Muscle layer of duodenum (tissue), 2 donors: ENCODE measurements around the gene DBF4B.
A peak's percentile ranks its signal among the peaks of the same experiment; 100 is the strongest.

Experiments
- H3K27ac ChIP-seq: one replicate; pipeline ENCODE4 v1.7.0; 2013; ENCODE audit warnings: mild to moderate bottlenecking, low read length
- H3K27me3 ChIP-seq: one replicate; pipeline ENCODE4 v1.7.0; 2013; ENCODE audit warnings: low read depth, mild to moderate bottlenecking, control low read depth, low read length
- H3K36me3 ChIP-seq, 2 donors: one replicate each; pipeline ENCODE4 v1.7.0; 2013; ENCODE audit warnings: low read length in 2 of 2, control low read depth in 1 of 2, mild to moderate bottlenecking in 1 of 2; ENCODE audit not compliant: insufficient read depth in 2 of 2, control insufficient read depth in 1 of 2
- H3K4me1 ChIP-seq, 2 donors: one replicate each; pipeline ENCODE4 v1.7.0; 2013; ENCODE audit warnings: low read length in 2 of 2, mild to moderate bottlenecking in 2 of 2, control low read depth in 1 of 2, moderate library complexity in 1 of 2; ENCODE audit not compliant: insufficient read depth in 2 of 2, control insufficient read depth in 1 of 2
- H3K4me3 ChIP-seq, 2 donors: one replicate each; pipeline ENCODE4 v1.7.0; 2013; ENCODE audit warnings: low read length in 2 of 2, low read depth in 1 of 2, mild to moderate bottlenecking in 1 of 2
- H3K9me3 ChIP-seq, 2 donors: one replicate each; pipeline ENCODE4 v1.7.0; 2013; ENCODE audit warnings: low read length in 2 of 2, control low read depth in 1 of 2, mild to moderate bottlenecking in 1 of 2; ENCODE audit not compliant: control insufficient read depth in 1 of 2
- donor health status: healthy.

DBF4B gene

DNA sequence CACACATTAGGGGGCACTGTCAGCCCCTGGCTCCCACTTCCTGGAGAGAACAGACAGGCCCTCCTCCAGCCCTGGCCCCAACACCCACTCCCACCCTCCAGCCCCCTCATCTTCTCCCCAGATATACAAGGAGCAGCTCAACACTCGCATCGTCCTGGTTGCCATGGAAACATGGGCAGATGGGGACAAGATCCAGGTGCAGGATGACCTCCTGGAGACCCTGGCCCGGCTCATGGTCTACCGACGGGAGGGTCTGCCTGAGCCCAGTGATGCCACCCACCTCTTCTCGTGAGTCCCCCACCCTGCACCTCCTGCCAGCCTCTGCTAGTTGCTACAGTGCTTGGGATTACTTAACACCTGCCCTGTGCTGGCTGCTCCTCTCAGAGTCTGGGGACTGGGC is 64.7 kb downstream of the DBF4B start:
- H3K4me1 ChIP-seq, result peaks cover 0 to 15% of the 10 kb centered on the region in 2 donors
- no peaks in the 10 kb centered on the region for H3K27me3 ChIP-seq
- H3K4me3 ChIP-seq, result no peak overlapping the region
- H3K27ac ChIP-seq, result no peak overlapping the region
- H3K36me3 ChIP-seq, result no peaks in the 10 kb centered on the region
- no peaks in the 10 kb centered on the region for H3K9me3 ChIP-seq

DNA sequence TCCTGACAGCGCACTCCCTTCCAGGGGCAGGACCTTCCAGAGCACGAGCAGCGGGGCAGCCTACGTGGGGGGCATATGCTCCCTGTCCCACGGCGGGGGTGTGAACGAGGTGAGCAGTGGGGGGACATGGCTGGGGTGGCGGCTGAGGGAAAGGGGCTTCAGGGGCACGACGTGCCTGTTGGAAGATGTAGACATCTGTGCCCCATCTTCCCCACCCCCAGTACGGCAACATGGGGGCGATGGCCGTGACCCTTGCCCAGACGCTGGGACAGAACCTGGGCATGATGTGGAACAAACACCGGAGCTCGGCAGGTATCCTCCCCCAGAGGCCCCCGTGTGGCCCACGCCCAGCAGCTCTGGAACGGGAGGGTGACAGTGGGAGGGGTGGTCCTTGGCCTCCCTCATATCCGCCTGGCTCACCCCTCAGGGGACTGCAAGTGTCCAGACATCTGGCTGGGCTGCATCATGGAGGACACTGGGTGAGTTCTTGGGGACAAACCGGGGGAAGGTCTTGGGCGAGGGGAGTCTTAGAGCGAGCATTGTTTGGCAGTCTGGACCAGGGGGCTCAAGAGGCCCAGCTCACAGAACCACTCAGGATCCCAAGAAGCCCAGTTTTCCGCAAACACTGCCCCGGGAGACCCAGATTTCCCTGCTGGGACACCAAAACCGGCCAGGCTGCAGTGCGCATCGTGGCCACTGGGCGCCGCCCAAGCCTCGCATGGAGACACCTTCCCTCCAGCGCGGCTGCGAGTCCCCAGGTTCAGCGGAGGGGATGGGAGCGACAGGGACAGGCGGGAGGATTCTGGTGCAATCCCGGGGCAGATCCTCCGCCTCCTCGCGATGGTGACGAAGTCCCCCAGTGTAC is 66.0 kb downstream of the DBF4B start:
- H3K9me3 ChIP-seq, result no peaks in the 10 kb centered on the region
- H3K27ac ChIP-seq, result no peak overlapping the region
- H3K27me3 ChIP-seq, result no peaks in the 10 kb centered on the region
- peaks cover 0 to 23% of the 10 kb centered on the region in 2 donors for H3K4me1 ChIP-seq
- peak overlapping the region; percentile 65 to 89 for H3K4me3 ChIP-seq
- H3K36me3 ChIP-seq, result no peaks in the 10 kb centered on the region

DNA sequence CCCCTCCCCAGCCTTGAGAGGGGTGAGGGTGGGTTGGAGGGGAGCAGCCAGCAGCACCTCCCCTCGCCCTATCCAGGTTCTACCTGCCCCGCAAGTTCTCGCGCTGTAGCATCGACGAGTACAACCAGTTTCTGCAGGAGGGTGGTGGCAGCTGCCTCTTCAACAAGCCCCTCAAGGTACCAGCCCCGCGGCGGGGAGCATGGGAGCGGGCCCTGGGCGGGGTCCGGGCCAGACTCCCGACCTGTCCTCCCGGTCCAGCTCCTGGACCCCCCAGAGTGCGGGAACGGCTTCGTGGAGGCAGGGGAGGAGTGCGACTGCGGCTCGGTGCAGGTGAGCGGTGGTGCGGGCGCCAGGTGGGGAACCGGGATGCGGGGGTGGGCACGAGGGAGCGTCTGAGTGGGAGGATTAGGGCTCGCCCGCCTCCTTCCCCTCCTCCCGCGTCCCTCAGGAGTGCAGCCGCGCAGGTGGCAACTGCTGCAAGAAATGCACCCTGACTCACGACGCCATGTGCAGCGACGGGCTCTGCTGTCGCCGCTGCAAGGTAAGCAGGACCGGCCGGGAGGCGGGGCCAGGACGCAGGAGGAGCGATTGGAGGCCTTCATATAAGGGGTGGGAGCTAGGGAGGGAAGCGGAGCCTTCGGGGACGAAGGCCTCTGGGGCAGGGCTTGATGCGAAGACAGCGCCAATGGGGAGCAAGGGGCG is 66.8 kb downstream of the DBF4B start:
- Histone ChIP-seq H3K36me3 (no peaks in the 10 kb centered on the region), H3K27me3 (no peaks in the 10 kb centered on the region), H3K4me3 (peak overlapping the region; percentile 65 to 89), H3K9me3 (no peaks in the 10 kb centered on the region), H3K4me1 (peaks cover 0 to 28% of the 10 kb centered on the region in 2 donors), H3K27ac (no peak overlapping the region)

DNA sequence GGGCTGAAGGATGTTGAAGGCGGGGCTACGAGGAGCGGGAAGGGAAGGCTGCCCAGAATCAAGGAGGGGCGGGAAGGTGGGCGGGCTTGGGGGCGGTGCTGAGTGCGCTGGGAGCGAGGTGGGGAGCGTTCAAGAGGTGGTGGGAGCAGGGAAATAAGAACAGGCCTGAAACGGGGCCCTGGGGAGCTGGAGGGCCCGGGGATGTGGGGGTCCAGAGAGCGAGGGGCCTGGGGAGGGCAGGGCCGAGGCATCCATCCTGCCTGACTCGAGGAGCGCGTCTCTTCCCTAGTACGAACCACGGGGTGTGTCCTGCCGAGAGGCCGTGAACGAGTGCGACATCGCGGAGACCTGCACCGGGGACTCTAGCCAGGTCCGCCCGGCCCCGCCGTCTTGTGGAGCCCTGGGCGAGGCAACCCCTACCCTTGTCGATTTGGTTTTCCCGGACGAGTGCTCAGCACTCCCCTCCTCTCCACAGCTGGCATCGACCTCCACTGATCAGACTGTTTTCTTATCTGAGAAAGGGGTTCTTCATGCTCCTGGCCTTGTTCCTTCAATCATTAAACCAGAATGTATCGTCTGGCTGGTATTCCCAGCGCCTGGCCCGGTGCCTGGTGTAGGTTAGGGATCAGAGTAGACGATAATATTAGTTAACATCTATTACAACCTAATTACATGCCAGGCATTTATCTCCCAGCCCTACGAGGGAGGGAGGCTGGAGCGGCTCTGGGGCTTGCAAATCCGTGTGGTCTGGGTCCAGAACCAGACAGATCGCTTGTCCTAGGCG is 67.6 kb downstream of the DBF4B start:
- Histone ChIP-seq H3K27ac (no peak overlapping the region), H3K4me3 (peak overlapping the region; percentile 65 to 89), H3K4me1 (peaks cover 0 to 28% of the 10 kb centered on the region in 2 donors), H3K27me3 (no peaks in the 10 kb centered on the region), H3K9me3 (no peaks in the 10 kb centered on the region), H3K36me3 (no peaks in the 10 kb centered on the region)

DNA sequence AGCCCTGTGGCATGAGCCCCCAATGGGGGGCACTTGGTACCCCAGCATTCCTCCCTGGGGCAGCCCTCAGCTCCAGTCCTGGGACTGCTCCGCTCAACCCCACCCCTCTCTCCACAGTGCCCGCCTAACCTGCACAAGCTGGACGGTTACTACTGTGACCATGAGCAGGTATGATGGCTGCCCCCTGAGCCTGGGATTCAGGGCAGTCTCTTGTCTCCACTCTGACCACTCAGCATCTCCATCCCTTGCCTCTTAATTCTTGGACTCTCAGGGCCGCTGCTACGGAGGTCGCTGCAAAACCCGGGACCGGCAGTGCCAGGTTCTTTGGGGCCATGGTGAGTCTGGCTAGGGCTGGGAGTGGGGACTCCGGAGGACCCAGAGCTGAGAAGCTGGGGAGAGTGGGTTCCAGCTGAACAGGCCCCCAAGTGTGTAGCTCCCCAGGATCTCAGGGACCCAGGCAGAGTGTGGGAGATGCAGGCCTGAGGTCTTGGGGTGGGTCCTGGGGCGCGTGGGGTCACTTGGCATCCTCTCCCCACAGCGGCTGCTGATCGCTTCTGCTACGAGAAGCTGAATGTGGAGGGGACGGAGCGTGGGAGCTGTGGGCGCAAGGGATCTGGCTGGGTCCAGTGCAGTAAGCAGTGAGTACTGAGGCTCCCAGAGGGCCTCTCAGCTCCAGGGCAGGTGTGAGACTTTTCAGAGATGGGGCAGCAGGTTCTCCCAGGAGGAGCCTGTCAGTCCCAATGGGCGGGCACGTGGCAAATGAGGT is 68.3 kb downstream of the DBF4B start:
- Histone ChIP-seq H3K27me3 (no peaks in the 10 kb centered on the region), H3K9me3 (no peaks in the 10 kb centered on the region), H3K36me3 (no peaks in the 10 kb centered on the region), H3K4me1 (peaks cover 0 to 34% of the 10 kb centered on the region in 2 donors), H3K4me3 (peak overlapping the region in 1 of 2 donors; percentile 89), H3K27ac (no peak overlapping the region)

DNA sequence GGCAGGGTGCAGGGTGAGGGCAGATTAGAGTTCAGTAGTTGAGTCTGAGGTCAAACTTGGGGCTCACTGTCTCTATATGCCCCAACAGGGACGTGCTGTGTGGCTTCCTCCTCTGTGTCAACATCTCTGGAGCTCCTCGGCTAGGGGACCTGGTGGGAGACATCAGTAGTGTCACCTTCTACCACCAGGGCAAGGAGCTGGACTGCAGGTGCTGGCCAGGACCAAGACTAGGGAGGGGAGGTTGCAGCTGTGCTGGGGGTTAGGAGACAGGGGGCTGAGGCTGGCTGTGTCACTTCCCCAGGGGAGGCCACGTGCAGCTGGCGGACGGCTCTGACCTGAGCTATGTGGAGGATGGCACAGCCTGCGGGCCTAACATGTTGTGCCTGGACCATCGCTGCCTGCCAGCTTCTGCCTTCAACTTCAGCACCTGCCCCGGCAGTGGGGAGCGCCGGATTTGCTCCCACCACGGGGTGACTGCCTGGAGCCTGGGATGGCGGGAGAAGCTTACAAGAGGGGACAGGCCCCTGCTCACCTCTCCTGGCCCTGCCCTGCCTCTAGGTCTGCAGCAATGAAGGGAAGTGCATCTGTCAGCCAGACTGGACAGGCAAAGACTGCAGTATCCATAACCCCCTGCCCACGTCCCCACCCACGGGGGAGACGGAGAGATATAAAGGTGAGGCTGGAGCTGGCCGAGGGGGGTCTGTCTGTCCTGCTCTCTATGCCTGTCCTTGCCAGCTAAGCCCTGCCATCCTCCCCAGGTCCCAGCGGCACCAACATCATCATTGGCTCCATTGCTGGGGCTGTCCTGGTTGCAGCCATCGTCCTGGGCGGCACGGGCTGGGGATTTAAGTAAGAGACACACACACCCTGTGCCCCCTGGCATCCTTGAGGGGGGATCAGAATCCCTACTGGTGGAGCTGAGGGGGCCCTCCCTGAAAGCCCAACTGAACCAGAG is 69.2 kb downstream of the DBF4B start:
- no peaks in the 10 kb centered on the region for H3K9me3 ChIP-seq
- no peak overlapping the region for H3K4me3 ChIP-seq
- H3K4me1 ChIP-seq, result peaks cover 0 to 42% of the 10 kb centered on the region in 2 donors
- no peaks in the 10 kb centered on the region for H3K27me3 ChIP-seq
- H3K36me3 ChIP-seq, result no peaks in the 10 kb centered on the region
- H3K27ac ChIP-seq, result no peak overlapping the region

DNA sequence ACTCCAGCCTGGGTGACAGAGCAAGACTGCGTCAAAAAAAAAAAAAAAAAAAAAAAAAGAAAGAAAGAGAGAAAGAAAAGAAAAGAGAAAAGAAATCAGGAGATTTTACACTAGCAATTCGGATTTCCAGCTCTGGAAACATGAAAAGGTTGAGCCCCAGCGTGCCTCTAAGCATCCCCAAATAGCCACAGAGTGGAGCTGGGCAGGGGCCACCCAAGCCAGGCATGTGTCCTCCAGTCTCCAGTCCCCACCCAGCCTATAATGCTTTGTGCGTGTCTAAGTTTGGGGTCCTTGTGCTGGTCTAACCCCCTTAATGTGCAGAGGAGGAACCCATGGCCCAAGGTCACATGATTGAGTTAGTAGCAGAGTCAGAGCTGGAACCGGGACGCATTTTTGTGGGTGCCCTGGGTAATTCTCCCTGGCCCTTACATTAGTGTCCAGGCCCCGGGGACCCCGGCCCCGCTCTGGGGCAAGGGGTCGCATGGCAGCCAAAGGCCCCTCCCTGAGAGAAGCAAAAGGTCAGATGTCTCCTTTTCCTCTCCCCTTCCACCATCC is 70.3 kb downstream of the DBF4B start:
- Histone ChIP-seq H3K27me3 (no peaks in the 10 kb centered on the region), H3K4me1 (peaks cover 0 to 46% of the 10 kb centered on the region in 2 donors), H3K9me3 (no peaks in the 10 kb centered on the region), H3K4me3 (peak overlapping the region in 1 of 2 donors; percentile 51), H3K36me3 (no peaks in the 10 kb centered on the region), H3K27ac (no peak overlapping the region)

DNA sequence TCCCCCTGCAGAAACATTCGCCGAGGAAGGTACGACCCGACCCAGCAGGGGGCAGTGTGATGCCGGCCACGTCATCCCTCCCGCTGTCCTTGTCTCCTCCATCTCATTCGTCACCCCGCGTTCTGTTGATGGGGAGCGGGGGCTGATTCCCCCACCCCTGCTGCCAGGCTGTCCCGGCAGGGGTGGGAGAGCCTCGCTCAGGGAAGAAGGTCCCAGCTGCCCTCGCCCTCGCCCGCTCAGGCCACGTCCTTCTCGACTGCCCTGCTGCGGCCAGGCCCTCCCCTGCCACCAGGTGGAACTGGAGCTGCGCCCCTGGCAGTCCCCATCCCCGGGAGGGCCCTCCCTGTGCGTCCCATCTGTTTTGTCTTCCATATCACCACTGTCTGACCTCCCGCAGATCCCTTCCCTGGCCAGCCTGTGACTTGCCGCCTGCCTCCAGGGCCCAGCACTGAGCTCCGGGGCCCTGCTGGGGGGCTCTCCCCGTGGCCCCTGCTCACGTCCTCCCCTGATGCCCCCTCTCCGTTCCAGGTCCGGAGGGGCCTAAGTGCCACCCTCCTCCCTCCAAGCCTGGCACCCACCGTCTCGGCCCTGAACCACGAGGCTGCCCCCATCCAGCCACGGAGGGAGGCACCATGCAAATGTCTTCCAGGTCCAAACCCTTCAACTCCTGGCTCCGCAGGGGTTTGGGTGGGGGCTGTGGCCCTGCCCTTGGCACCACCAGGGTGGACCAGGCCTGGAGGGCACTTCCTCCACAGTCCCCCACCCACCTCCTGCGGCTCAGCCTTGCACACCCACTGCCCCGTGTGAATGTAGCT is 71.0 kb downstream of the DBF4B start:
- H3K9me3 ChIP-seq, result no peaks in the 10 kb centered on the region
- no peaks in the 10 kb centered on the region for H3K36me3 ChIP-seq
- peak overlapping the region in 1 of 2 donors; percentile 51 for H3K4me3 ChIP-seq
- no peaks in the 10 kb centered on the region for H3K27me3 ChIP-seq
- peaks cover 0 to 46% of the 10 kb centered on the region in 2 donors for H3K4me1 ChIP-seq
- no peak overlapping the region for H3K27ac ChIP-seq

DNA sequence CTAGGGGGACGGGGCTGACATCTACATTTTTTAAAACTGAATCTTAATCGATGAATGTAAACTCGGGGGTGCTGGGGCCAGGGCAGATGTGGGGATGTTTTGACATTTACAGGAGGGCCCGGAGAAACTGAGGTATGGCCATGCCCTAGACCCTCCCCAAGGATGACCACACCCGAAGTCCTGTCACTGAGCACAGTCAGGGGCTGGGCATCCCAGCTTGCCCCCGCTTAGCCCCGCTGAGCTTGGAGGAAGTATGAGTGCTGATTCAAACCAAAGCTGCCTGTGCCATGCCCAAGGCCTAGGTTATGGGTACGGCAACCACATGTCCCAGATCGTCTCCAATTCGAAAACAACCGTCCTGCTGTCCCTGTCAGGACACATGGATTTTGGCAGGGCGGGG is 71.7 kb downstream of the DBF4B start:
- Histone ChIP-seq H3K27me3 (no peaks in the 10 kb centered on the region), H3K36me3 (no peaks in the 10 kb centered on the region), H3K9me3 (no peaks in the 10 kb centered on the region), H3K4me3 (no peak overlapping the region), H3K4me1 (peaks cover 0 to 42% of the 10 kb centered on the region in 2 donors), H3K27ac (no peak overlapping the region)
